HG03135 (cell line): ENCODE results near the gene PANK1.
"Not testable (repeated sequence)": the region's sequence is repeated elsewhere in the genome, so short reads cannot be mapped to it uniquely, and the experiment has no call there.

Experiments used
- ATAC-seq: cut with Tn5 transposase; IDR thresholded peaks from one replicate; pipeline ENCODE4 v1.9.1; 2021; ENCODE audit warnings: mild to moderate bottlenecking, moderate library complexity; ENCODE audit not compliant: unreplicated experiment

The PANK1 gene

DNA sequence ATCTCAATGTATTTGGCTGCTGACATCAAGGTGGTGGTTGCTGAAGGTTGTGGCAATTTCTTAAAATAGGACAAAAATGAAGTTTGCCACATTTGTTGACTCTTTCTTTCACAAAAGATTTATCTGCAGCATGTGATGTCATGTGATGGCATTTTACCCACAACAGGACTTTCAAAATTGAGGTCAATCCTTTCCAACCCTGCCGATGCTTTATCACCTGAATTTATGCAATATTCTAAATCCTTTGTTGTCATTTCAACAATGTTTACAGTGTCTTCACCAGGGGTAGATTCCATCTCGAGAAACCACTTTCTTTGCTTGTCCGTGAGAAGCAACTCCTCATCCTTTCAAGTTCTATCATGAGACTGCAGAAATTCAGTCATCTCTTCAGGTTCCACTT, 69.0 kb downstream of the PANK1 start:
- ATAC-seq, result no peak

DNA sequence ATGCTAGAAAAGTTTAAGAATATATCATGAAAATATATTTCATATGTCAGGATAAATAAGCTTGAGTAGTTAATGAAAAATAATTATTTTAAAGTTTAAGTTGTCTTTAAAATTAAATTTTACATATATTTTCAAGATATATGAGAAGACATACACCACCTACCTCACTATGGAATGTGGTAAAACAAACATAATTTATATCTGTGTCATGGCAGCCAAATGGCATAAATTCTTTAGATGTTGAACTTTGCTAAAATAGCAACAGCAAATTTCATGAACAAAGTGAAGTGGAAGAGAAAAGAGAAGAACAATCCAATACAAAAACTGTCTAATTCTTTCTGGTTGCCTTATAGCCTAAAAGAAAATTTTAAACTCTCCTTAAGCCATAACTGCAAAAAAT, 70.0 kb downstream of the PANK1 start:
- no peak for ATAC-seq

DNA sequence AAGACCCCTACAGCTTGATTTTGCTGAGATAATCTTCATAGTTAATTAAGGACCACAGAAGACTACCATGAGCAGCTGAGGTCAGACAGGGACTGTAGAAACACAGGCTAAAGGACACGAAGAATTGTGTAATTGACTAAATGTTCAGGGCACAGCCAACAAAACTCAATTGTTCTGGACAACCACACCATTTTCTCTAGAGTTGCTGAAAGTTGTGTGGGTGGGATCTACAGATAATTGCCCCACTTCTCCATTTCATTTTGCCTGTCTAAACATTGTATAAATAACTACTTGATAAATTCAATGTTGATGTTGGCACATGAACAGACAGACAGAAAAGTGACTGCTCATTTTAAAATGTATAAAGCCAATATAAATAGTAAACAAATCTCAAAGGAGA, 70.7 kb downstream of the PANK1 start:
- ATAC-seq, result no peak

DNA sequence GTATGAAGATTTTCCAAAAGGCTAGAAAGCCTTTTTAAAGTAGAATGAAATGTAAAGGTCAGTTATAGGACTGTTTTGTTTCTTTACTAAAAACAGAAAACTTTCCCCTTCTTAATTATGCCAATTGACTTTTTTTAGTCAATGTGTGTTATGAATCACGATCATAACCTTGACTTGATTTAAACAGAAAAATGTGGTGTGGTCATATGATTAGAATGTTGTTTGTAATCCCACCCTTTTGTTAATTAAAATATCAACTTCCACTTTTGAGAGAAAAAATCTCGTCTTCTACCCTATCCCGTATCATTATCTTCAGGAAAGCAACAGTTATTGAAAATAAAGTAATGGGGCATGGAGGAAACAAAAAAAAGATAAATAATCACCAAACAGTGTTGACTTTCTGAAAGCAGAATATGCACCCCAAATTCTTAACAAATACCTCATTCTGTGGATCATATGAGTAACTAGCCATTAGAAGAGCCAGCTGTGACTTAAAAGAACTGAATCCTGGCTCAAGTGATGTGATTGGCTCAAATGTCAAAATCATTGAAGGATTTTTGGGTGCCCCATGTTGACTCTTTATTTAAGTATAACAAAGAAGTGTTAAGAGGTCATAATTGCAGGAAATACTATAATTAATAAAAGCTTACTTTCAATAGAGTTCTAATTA, 77.3 kb downstream of the PANK1 start:
- no peak for ATAC-seq

DNA sequence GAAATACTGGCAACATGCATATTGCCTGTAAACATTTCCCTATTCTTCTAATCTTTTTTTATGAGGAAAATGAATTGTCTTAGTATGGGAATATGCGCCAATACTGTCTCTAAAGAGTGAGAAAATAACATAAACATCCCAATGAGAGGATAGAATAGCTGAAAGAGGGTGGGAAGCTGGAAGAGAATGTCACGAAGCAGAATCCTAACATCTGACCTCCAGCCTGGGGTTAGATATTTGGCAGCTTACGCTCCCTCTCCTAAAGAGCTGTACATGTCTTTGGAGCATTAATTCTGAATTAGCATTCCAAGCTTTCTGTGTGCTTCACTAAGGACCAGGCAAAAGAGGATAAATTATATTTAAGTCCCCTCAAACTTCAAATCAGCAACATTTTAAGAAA, 78.0 kb downstream of the PANK1 start:
- ATAC-seq, result no peak

DNA sequence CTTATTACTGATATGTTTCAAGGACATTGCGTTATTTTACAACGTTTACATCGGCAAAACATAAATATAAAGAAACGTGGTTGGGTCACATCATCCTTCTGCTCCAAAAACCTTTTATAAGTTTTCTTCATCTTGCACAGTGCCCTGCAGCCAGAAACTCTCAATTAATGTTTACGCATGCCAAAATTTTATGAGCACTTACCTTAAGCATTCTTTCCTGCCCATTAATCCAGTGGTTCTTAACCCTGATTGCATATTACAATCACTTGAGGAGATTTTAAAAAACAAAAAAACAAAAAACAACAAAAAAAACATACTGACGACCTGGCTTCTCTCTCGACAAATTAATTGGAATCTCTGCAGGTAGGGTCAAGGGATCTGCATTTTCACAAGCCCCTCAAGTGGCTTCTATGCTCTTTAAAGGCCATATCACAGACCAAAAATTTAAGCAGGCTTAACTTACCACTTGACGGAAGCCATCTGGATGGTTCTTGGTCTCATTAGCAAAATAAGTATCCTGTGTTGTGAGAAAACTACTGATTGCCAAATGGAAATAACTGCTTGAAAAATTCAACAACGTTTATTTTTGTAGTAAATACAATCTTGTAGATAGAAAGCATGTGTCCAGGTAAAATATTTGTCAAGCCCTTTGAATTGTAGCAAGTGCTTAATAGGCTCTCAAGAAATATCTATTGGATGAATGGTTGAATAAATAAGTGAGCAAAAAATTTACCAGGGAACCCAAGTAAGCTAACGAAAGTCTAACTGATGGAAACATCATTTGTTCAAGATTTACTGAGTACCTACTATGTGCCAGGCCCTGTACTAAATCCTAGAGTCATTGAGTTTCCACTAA, 78.7 kb downstream of the PANK1 start:
- ATAC-seq, result no peak

DNA sequence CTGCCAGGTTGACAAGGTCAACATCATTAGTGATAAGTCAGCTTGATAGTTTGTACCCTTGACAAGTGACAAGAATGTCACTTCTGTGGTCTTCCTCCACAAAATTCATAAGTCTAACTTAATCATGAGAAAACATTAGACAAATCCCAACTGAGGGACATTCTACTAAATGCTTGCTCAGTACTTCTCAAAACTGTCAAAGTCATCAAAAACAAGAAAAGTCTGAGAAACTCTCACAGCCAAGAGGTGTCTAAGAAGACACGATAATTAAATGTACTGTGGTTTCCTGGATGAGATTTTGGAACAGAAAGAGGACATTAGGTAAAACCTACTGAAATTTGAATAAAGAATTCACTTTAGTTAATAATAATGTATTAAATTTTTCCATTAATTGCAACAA, 79.9 kb downstream of the PANK1 start:
- ATAC-seq, result no peak

DNA sequence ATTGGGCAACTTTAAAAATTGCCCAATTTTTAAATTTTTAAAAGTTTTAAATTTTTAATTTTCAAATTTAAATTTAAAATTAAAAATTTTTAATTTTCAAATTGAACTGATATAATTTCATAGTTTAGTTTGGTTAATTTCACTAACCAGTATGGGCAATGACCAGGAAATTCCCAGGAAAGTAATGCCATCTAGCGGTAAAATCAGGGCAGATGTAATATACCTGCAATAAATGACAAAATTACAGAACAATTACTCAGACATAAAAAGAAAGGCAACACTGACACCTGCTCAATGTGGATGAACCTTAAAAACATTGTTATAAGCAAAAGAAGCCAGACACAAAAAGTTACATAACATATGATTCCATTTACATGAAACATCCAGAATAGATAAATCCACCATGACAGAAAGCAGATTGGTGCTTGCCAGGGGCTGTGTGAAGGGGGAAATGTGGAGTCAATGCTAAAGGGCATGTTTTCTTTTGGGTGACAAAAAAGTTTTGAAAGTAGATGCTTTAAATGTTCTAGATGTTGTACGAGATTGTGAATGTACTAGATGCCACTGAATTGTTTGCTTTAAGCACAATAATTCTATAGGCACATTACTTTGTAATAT, 81.1 kb downstream of the PANK1 start:
- ATAC-seq, result no peak

DNA sequence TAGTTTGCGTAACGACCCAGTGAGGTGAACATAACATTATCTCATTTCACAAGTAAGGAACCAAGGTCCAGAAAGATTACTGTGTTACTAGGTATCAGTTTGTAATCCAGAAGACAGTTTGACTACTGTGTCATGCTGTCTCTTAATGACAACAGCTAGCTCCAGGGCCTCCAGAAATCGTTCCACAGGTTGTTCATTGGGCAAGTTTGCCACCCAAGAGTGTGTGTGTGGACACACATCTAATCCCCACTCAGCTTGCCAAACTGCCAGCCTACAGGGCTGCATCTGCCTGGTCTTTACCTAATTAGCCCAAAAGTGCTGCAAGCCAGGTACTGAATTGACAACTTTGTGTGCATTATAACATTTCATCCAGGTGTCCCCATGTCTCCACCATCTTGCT, 81.7 kb downstream of the PANK1 start:
- ATAC-seq, result no peak

DNA sequence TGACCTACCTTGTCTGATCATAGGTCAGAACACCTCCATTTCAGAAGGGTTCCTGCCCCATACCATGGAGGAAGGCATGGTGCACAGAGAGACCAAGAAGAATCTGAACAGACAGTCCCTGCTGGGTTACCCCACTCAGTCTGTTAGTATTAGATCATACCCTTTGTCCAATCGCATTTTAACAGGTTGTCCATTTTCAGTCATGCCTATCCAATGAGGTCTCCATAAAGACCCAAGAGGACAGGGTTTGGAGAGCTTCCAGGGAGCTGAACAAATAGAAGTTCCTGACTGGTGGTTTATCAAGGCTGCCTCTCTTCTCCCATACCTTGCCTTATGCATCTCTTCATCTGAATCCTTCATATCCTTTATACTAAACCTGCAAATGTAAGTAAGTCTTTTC, 88.4 kb downstream of the PANK1 start:
- no peak for ATAC-seq

DNA sequence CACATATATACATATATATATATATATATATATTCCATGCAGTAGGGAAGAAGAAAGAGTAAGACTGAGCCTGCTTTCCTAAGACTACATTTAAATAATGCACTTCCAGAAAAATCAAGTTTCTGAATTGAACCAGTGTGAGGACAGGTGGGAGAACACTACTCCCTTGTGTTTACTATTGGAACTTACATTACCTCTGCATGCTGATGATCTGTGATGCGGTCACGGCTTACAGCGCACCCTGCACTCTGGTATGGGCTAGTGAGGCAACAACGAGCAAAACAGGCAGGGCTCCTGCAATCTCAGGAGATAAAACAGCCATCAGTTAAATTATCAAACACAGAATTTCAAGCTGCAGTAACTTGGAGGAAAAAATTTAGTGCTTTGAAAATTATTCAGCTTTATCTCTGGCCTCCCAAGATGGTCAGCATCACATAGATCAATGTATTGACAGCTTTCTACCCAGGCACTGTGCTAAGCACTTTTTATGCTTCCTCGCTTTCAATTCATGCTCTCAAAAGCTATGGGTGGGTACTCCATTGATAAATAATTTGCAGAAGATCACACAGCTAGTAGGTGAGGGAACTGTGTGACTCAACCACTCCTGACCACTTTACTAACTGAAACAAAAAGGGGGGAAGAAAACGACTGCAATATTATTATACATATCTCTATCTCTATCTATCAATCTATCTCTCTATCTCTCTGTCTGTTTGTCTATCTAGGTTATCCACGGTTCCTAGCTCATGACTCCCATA, 89.2 kb downstream of the PANK1 start:
- no peak for ATAC-seq

DNA sequence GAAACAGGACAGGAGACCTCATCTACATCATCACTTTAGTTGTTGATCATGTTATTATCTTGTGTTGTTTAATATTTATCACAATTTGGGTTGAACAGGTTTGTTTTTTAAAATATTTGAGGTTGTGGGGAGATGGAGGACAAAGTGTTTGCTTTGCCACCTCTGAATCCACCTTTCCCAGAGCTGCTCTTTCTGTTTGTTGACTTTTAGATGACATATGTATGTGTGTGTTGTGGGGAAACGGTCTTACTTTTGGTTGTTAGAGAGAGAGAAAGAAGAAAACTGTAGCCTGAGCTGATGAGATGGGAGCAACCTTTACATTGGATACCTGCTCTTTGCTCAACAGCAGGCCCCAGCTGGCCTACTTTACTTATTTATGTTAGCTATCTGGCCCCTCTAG, 90.6 kb downstream of the PANK1 start:
- ATAC-seq, result no peak

DNA sequence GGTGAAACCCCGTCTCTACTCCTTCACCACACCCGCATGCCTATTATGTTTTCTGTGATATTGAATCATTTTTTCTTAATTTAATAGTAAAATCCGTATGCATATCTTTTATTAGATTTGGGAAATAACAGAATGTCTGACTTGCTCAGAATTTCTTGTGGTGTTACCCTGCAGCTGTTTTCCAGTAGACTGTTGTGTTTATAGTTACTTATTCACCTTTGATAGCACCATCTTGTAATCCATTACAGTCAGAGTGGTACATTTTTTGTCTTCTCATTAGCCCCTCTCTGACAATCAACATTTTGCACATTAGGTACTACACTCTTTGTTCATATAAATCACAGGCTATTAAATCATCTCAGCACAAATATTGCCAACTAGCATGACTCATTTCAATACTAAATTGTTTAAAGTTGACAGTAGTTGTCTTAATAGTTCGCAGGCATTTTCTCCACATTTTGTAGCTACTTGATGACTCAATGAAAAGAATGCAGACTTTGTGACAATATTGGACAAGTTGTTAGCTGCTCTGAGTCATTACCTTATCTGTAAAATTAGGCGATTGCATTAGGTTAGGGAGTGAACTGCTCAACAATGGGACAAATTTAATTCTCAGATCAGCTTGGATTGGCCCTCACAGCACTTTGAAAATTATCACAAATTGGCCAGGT, 91.8 kb downstream of the PANK1 start:
- ATAC-seq, result no peak

DNA sequence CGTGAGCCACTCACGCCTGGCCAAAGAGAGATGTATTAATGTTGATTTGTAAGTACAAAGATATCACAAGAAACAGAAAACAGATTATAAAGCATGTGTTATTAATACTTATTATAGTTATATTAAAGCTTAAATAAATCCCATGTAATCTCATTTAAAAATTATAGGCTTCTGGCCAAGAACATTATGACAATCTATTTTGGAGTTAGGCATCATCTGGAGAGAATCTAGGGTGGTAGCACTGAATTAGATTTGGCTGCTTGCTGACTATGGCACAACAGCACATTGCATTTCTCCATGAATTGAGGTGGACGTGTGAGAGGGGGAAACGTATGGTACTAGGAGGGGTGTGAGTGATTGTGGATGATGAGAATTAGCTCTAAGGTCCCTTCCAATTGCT, 92.8 kb downstream of the PANK1 start:
- ATAC-seq, result no peak

DNA sequence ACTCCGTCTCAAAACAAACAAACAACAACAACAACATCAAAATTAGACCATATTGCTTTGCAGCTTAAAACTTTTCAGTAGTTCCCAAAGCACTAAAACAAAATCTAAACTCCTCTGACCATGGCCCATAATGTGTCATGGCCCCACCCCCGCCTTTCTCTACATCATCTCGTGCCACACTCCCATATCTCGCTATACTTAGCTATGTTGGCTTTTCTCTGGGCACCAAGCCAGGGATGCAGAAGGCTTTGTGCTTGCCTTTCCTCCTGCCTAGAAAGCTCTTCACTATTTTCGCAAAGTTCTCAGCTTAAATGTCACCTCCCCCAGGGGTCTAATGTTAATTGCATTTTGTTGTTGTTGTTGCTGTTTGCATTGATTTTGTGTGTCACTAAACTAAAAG, 94.5 kb downstream of the PANK1 start:
- ATAC-seq, result no peak

DNA sequence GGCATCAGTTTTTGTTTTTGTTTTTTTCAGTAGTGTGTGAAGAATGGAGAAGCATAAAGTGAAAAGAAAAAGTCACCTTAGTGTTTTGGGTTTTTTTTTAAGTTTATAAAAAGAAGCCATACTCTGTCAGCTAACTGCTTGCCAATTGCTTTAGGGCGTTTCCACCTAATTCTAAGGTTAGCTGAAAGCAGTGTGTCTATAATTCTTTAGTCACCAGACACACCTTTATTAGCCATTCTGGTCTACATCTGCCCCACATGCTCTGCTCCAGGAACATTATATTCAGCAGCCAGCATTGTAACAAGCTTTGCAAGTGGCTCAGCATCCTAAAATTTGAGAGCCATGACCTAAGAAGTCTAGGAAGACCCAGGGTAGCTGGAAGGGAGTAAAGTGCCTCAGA, 95.5 kb downstream of the PANK1 start:
- ATAC-seq, result no peak

DNA sequence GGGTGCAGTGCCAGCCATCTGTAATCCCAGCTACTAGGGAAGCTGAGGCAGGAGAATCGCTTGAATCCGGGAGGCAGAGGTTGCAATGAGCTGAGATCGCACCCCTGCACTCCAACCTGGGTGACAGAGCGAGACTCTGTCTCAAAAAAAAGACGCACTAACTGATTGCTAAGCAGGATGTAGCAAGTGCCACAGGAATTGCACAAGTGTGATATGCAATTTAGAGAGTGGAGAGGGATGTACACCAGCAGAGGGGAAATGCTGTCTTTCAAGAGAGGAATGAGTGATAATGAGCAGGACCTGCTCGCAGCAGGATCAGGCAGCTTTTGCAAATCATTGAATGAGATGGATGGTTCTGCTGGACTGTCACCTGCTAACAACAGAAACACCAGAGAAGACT, 96.4 kb downstream of the PANK1 start:
- no peak for ATAC-seq

DNA sequence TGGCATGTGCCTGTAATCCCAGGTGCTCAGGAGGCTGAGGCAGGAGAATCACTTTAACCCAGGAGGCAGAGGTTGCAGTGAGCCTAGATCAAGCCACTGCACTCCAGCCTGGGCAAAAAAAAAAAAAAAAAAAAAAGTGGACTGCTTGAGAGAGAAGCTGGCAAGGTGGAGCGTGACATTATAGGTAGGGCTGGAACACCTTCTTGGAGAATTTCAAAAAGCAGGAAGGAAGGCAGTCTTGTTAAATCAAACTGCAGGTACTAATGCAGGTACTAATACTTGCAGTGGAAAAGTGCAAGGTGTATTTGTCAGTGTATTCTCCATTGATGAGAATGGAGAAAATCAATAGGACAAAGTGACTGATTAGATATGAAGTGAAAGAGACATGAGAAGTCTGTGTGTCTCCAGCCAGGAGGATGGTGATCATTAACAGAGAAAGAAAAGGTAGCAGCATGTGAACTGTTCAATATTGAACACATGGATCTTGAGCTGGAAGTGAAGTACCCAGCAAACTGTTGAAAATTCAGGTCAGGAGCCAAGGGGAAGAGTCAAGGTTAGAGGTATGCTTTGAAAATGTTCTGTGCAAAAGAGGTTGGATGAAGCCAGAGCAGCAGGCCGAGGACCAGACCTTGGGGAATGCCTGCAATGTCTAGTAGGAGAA, 97.1 kb downstream of the PANK1 start:
- no peak for ATAC-seq

DNA sequence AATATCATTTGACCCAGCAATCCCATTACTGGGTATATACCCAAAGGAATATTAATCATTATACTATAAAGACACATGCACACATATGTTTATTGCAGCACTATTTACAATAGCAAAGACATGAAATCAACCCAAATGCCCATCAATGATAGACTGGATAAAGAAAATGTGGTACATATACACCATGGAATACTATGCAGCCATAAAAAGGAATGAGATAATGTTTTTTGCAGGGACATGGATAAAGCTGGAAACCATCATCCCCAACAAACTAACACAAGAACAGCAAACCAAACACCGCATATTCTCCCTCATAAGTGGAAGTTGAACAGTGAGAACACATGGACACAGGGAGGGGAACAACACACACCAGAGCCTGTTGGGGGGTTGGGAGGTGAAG, 98.4 kb downstream of the PANK1 start:
- not testable (repeated sequence) for ATAC-seq

DNA sequence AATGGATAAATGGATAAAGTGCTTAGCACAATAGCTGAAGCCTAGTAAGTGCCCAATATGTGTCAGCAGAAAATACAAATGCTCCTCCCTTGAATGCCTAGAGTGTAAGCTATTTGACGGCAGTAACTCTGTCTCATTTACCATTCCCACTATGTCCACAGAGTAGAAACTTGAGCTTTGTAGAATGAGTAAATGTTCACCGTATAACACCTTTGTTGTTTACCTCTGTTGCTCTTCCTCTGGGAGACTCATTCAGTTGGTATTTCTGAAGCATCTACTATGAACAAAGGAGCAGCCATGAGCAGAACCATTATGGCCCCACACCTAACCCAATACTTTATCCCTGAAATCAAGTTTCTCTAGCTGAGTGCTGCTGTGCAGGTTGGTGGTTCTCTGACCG, 101.2 kb downstream of the PANK1 start:
- no peak for ATAC-seq
